ENCODE measurements around the gene UBE3C.
"Not testable (repeated sequence)": the region's sequence is repeated elsewhere in the genome, so short reads cannot be mapped to it uniquely, and the experiment has no call there.

DNA sequence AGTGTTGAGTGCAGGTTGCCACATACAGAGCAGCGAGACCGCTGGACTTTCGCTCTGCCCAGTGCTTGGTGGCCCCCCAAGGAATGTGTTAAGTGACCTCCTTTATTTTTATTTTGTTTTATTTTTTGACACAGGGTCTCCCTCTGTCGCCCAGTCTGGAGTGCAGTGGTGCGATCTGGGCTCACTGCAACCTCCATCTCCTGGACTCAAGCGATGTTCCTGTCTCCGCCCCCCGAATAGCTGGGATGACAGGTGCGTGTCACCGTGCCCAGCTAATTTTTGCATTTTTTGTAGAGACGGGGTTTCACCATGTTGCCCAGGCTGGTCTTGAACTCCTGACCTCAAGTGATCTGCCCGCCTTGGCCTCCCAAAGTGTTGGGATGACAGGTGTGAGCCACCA is 138.8 kb downstream of the UBE3C start:
- TF ChIP-seq, protein P1, sequence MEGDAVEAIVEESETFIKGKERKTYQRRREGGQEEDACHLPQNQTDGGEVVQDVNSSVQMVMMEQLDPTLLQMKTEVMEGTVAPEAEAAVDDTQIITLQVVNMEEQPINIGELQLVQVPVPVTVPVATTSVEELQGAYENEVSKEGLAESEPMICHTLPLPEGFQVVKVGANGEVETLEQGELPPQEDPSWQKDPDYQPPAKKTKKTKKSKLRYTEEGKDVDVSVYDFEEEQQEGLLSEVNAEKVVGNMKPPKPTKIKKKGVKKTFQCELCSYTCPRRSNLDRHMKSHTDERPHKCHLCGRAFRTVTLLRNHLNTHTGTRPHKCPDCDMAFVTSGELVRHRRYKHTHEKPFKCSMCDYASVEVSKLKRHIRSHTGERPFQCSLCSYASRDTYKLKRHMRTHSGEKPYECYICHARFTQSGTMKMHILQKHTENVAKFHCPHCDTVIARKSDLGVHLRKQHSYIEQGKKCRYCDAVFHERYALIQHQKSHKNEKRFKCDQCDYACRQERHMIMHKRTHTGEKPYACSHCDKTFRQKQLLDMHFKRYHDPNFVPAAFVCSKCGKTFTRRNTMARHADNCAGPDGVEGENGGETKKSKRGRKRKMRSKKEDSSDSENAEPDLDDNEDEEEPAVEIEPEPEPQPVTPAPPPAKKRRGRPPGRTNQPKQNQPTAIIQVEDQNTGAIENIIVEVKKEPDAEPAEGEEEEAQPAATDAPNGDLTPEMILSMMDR (IDR thresholded peaks at IDR 0.05; ENCODE audit: low read depth, low read length), result not testable (repeated sequence)
- TF ChIP-seq POLR2A (IDR thresholded peaks at IDR 0.05; ENCODE audit: extremely low read depth, insufficient read length), result not testable (repeated sequence)
- TF ChIP-seq, protein P2, sequence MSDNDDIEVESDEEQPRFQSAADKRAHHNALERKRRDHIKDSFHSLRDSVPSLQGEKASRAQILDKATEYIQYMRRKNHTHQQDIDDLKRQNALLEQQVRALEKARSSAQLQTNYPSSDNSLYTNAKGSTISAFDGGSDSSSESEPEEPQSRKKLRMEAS (IDR thresholded peaks at IDR 0.05; ENCODE audit: low read depth, low read length), result not testable (repeated sequence)
